Measurements from ENCODE around the gene SP1.
"Not testable (repeated sequence)": the region's sequence is repeated elsewhere in the genome, so short reads cannot be mapped to it uniquely, and the experiment has no call there.

Gene SP1

DNA sequence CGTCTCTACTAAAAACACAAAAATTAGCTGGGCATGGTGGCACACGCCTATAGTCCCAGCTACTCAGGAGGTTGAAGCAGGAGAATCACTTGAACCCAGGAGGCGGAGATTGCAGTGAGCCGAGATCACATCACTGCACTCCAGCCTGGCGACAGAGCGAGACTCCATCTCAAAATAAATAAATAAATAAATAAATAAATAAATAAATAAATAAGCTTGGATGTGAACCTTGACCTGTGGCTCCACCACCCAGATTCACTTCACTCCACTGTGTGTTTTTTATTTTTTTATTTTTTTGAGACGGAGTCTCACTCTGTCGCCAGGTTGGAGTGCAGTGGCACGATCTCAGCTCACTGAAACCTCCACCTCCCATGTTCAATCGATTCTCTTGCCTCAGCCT, 18.3 kb upstream of the SP1 start:
- not testable (repeated sequence) for DNase-seq

DNA sequence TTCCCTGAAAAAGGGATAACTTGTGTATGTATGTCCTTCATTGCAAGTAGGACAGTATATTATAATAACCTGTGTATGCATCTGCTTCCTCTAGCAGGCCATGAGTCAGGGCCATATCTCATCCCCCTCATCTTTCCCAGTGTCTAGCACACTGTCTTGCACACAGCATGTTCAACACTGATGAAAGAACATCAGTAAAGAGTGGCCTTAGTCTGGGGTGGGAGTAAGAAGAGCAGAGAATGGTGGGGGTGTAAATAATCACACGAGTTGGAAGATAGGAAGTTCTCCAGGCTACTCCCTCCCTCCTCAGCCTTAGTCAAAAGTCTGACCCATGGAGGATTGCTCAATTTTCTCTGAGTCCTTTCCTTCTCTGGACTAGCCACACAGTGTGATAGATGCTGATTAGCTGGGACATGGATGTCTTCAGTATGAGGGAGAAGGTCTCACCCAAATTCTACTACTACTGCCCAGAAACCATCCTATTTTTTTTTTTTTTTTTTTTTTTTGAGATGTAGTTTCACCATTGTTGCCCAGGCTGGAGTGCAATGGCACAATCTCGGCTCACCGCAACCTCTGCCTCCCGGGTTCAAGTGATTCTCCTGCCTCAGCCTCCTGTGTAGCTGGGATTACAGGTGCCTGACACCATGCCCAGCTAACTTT, 14.6 kb upstream of the SP1 start:
- no peak for DNase-seq

DNA sequence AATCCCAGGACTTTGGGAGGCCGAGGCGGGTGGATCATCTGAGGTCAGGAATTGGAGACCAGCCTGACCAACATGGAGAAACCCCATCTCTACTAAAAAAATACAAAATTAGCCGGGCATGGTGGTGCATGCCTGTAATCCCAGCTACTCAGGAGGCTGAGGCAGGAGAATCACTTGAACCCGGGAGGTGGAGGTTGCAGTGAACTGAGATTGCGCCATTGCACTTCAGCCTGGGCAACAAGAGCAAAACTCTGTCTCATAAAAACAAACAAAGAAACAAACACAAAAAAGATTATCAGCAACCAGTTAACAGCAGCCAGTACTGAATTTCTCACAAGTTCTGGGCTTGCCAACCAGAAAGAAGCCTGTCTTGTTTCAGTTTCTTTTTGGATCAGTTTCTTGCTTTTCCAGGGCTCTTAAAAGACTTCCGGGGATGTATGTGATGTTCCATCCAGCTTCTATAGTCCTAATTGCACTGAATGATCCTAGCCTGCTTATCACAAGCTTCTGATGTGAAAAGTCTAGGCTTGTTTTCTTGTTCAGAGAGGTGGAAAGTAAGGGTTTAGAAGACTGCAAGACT, 6.3 kb upstream of the SP1 start:
- DNase-seq = not testable (repeated sequence)

- not testable (repeated sequence) for DNase-seq
Measured at GRCh38 chr12:53374277-53374676, 5.7 kb upstream of the SP1 start.

DNA sequence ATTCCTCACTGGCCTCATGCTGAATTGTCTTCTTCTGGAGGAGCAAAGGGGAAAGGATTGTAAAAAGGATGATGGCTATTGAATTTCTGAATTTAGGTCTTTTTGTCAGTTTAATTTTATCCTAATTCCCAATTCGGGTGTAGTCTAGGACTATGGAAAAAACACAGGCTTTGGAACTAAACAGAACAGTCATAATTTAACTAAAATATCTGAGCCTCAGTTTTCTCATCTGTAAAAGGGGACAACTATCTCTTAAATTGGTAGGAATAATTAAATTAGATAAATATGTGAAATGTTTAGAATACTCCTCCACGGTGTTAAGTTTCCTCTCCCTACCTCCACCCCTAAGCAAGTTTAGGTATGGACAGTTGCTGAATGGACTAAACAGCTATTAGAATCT, 3.2 kb upstream of the SP1 start:
- no peak for DNase-seq

- DNase-seq = no peak
Measured at GRCh38 chr12:53378222-53378621, 1.8 kb upstream of the SP1 start.

DNA sequence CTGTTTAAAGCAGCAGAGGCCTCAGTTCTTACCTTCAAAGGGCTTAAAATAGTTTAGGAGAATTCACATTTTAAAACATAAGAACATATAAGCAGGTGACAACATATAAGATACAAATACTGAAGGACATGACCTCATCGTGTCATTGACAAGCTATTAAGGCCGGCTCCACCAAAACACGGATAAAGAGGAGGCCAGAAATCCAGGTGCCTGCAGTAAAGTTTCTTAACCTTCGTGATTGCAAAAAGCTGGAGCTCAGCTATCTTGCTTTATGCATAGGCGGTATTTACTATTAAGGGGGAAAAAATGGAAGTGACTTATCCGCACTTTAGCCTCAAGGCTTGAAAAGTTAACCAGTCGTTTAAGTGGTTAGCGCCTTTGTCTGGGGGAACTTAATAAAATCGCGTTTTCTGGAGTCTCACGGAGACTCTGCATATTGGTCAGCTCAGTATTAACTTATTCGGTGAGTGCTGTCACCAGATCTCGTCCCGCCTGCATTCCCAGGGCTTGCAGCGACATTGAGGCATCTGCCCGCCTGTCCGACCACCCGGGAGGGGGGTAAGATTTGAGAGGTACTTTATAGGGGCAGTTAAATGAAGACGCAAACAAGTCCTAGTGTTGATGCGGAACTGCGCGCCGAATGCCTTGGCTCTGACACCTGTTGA, 1.1 kb upstream of the SP1 start:
- DNase-seq = no peak

- DNase-seq = peak; percentile 100
Measured at GRCh38 chr12:53379389-53380103, 430 bp upstream of the SP1 start.

DNA sequence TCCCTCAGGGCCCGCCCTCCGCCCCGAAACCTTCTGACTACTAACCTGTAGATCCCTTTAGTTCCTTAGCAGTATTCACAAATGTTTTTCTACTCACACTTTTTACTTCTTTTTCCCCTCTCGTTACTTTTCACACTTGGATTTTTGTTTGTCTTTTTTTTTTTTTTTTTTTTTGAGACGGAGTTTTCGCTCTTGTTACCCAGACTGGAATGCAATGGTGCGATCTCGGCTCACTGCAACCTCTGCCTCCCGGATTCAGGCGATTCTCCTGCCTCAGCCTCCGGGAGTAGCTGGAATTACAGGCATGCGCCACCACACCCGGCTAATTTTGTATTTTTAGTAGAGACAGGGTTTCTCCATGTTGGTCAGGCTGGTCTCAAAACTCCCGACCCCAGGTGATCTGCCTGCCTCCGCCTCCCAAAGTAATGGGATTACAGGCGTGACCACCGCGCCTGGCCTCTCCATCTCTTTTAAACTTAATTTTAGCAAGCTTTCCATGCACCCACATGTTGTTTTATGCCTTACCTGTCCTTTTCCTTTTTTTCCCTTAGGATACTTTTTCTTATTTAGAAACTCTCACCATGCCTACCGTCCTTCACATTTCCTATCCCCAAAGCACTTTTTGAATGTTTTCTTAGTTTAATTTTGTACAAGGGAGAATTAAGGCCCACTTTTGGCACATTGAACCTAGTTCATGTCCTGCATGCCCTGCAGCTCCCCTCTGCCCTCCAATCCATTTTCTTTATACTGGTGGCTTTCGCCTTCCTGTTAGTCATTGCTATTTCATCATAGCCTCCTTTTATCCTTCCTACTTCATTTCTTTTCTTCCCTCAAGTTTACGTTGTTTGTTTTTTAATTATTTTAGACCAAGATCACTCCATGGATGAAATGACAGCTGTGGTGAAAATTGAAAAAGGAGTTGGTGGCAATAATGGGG, 1.1 kb downstream of the SP1 start:
- DNase-seq = peak; percentile 89

DNA sequence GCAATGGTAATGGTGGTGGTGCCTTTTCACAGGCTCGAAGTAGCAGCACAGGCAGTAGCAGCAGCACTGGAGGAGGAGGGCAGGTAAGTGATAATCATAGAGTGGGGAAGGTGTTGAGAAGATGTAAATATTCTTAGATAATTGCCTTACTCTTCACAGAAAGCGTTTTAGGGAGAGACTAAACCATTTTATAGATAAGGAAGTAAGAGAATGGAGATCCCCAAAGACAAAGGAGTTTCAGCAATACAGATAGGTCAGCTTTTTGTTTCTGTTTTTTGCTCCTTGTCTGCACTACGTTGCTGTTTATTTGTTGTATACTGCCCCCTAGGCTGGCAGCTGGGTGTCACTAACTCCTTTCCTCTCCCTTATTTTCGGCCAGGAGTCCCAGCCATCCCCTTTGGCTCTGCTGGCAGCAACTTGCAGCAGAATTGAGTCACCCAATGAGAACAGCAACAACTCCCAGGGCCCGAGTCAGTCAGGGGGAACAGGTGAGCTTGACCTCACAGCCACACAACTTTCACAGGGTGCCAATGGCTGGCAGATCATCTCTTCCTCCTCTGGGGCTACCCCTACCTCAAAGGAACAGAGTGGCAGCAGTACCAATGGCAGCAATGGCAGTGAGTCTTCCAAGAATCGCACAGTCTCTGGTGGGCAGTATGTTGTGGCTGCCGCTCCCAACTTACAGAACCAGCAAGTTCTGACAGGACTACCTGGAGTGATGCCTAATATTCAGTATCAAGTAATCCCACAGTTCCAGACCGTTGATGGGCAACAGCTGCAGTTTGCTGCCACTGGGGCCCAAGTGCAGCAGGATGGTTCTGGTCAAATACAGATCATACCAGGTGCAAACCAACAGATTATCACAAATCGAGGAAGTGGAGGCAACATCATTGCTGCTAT, 2.0 kb downstream of the SP1 start:
- DNase-seq = no peak

- no peak for DNase-seq
Measured at GRCh38 chr12:53383258-53383657, 3.3 kb downstream of the SP1 start.

GRCh38 chr12:53386381-53386780, 6.4 kb downstream of the SP1 start:
- DNase-seq = not testable (repeated sequence)

DNA sequence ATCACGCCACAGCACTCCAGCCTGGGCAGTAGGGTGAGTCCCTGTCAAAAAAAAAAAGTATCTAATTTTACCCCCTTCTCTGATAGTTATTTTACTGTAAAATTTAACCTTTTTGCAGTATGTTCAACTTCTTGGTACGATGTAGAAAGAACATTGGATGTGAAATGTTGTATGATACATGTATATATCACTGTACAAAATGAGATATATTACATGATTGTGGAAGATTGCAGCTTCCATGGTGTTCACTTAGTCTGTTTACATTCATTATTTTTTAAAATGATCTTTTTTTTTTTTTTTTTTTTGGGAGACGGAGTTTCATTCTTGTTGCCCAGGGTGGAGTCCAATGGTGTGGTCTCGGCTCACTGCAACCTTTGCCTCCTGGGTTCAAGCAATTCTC, 9.0 kb downstream of the SP1 start:
- DNase-seq = no peak

DNA sequence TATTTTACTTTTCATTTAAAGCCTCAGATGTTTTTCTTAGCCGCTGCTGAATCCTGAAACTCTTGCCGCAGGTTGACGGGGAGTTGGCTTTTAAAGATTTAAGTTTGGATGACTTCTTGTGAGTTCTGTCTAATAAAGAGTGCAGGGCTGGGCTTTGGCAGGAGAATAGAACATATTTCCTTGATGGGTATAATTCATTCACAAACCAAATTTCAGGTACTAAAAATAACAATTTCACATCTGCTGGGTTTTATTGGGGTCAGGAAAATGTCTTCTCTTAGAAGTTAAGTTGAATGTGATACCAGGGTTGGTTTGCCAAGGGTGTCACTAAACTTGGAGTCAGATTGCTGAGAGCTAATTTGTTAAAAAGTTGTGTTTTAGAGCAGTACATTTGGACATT, 9.7 kb downstream of the SP1 start:
- DNase-seq = no peak

- DNase-seq = peak; percentile 55
Measured at GRCh38 chr12:53391724-53392123, 11.7 kb downstream of the SP1 start.

DNA sequence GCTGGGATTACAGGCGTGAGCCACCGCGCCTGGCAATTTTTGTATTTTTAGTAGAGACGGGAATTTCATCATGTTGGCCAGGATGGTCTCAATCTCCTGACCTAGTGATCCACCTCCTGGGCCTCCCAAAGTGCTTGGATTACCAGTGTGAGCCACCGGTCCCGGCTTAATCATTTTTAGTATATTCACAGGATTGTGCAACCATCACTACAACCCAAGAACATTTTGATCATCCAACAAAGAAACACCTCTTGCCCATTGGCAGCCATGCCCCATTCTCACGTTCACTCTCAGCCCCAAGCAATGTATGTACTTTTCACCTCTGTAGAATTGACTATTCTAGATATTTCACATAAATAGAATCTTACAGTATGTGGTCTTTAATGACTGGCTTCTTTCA, 19.9 kb downstream of the SP1 start:
- DNase-seq = no peak

DNA sequence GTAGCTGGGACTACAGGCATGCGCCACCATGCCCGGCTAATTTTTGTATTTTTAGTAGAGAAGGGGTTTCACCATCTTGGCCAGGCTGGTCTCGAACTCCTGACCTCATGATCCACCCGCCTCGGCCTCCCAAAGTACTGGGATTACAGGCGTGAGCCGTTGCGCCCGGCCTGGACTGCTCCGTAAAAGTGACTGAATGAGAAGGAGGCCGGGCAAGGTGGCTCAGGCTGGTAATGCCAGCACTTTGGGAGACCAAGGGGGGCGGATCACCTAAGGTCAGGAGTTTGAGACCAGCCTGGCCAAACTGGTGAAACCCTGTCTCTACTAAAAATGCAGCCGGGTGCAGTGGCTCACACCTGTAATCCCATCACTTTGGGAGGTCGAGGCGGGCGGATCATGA, 22.4 kb downstream of the SP1 start:
- not testable (repeated sequence) for DNase-seq

DNA sequence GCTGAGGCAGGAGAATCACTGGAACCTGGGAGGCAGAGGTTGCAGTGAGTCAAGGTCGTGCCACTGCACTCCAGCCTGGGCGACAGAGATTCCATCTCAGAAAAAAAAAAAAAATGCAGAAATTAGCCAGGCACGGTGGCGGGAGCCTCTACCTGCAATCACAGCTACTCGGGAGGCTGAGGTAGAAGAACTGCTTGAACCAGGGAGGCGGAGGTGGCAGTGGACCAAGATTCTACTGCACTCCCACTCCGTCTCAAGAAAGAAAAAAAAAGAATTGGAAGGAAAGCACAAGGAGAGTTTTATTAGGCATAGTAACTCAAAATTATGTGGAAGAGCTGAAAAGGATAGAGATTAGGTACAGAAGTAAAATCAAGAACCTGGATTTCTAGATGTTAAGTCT, 22.9 kb downstream of the SP1 start:
- no peak for DNase-seq

DNA sequence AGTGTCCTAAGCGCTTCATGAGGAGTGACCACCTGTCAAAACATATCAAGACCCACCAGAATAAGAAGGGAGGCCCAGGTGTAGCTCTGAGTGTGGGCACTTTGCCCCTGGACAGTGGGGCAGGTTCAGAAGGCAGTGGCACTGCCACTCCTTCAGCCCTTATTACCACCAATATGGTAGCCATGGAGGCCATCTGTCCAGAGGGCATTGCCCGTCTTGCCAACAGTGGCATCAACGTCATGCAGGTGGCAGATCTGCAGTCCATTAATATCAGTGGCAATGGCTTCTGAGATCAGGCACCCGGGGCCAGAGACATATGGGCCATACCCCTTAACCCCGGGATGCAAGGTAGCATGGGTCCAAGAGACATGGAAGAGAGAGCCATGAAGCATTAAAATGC, 31.0 kb downstream of the SP1 start:
- no peak for DNase-seq

DNA sequence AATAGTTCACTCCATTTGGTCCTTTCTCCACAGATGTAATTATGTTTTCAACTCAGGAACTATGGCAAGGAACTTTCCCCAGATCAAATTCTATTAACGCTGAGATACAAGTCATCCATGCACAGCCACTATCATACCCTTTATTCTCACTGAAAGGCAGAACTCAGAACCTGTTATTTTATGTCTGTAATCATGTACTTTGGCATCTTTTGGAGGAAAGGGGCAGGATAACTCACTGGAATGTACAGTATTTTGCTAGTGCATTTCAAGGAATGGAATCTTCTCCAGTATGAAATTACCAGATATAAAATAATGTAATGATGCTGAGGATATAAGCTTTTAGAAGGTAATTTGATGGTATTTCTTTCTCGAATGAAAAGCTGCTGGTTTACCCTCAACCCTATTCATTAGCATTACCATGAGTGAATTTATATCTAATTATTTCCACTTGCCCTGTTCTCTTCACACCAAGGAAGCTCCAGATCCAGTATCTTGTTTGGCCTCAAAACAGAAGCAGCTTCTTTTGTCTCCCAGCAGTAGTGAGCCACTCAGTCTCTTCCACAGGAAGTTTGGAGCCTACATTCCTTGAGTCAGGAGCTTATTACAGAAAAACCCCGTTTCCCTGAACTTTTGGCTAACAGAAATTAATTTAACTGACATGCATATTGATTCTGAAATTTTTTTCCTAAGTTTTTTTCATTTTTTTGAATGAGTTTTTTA, 33.7 kb downstream of the SP1 start:
- peak; percentile 72 for DNase-seq
